Measurements from ENCODE around the gene ZNF792.
"Not testable (repeated sequence)": the region's sequence is repeated elsewhere in the genome, so short reads cannot be mapped to it uniquely, and the experiment has no call there.

ZNF792 gene

GRCh38 chr19:34963573-34964406, at the start of gene ZNF792:
TSS of gene ZNF792 (minus strand) at chr19:34964229. CDS start at chr19:34963662, 567 bp downstream.
- DNase-seq (ENCODE audit: low spot score): peak; percentile 50

GRCh38 chr19:35013041-35013819, 49.2 kb upstream of the ZNF792 start:
- no peak for DNase-seq (ENCODE audit: low spot score)

- no peak for DNase-seq (ENCODE audit: low spot score)
Observed at GRCh38 chr19:35011737-35012682, 48.0 kb upstream of the ZNF792 start.

- DNase-seq (ENCODE audit: low spot score): no peak
Observed at GRCh38 chr19:35011091-35011689, 47.2 kb upstream of the ZNF792 start.

- no peak for DNase-seq (ENCODE audit: low spot score)
Observed at GRCh38 chr19:35009424-35010415, 45.7 kb upstream of the ZNF792 start.

GRCh38 chr19:35008891-35009341, 44.9 kb upstream of the ZNF792 start:
- no peak for DNase-seq (ENCODE audit: low spot score)

- DNase-seq (ENCODE audit: low spot score): not testable (repeated sequence)
Observed at GRCh38 chr19:35007427-35007826, 43.4 kb upstream of the ZNF792 start.

- DNase-seq (ENCODE audit: low spot score): no peak
Observed at GRCh38 chr19:35006999-35007365, 43.0 kb upstream of the ZNF792 start.

- peak; percentile 92 for DNase-seq (ENCODE audit: low spot score)
Observed at GRCh38 chr19:35006342-35006998, 42.4 kb upstream of the ZNF792 start.

GRCh38 chr19:35006007-35006341, 41.9 kb upstream of the ZNF792 start:
- DNase-seq (ENCODE audit: low spot score): not testable (repeated sequence)

- DNase-seq (ENCODE audit: low spot score): no peak
Observed at GRCh38 chr19:35005256-35005977, 41.4 kb upstream of the ZNF792 start.

- no peak for DNase-seq (ENCODE audit: low spot score)
Observed at GRCh38 chr19:35004517-35005255, 40.7 kb upstream of the ZNF792 start.

GRCh38 chr19:35002037-35002535, 38.1 kb upstream of the ZNF792 start:
- DNase-seq (ENCODE audit: low spot score): no peak

GRCh38 chr19:35000647-35001501, 36.8 kb upstream of the ZNF792 start:
- DNase-seq (ENCODE audit: low spot score): no peak

- no peak for DNase-seq (ENCODE audit: low spot score)
Observed at GRCh38 chr19:35000338-35000646, 36.3 kb upstream of the ZNF792 start.

- DNase-seq (ENCODE audit: low spot score): peak; percentile 75
Observed at GRCh38 chr19:34999498-35000337, 35.7 kb upstream of the ZNF792 start, which contains the start of gene GRAMD1A. TSS of gene GRAMD1A (plus strand) at chr19:35000323. CDS start at chr19:35000479, 156 bp downstream.

Measured in LoVo (cell line).